Left cardiac atrium (tissue), 4 donors: ENCODE results near the gene ZBED2. TPM values are rescaled to one million over a fixed set of nuclear protein-coding genes. Genes with fewer than 3 reads are reported as not detected.

Experiments used
- ATAC-seq, 2 donors: fragments of 200-7000 bp; cut with Tn5 transposase; one replicate each; pipeline ENCODE4 v1.9.1; 2020; ENCODE audit warnings: mild to moderate bottlenecking in 2 of 2, moderate library complexity in 2 of 2
- DNase-seq: peaks from one replicate; pipeline ENCODE4 v3.0.0-alpha.2; 2020
- intact Hi-C, 2 donors: fragments of 100-400 bp; cut with DNase I; formaldehyde crosslinking; loops; one replicate each; pipeline versions ENCODE4 v1.14.1 to v1.15.1; 2022 to 2023
- total RNA-seq, 2 donors: library from RNA; stranded (reverse); fragmentation: NEBNext Ultra II Directional; extraction: Animal tissue kit (Norgen Biotek cat#: 25700); gene quantifications; one replicate each; pipeline ENCODE4 v1.2.1, GENCODE V29; 2021
- donor health status: DM: no; HTN: yes; CAD: no.
- donor health status: DM: no; HTN: yes; CAD: no; lungs with severe emphysema.
- donor health status: DM: yes; HTN: yes; CAD: no.
- donor health status: Dilated cardiomyopathy.

Gene ZBED2
- total RNA-seq, 2 donors from 2014 or later = not detected

DNA sequence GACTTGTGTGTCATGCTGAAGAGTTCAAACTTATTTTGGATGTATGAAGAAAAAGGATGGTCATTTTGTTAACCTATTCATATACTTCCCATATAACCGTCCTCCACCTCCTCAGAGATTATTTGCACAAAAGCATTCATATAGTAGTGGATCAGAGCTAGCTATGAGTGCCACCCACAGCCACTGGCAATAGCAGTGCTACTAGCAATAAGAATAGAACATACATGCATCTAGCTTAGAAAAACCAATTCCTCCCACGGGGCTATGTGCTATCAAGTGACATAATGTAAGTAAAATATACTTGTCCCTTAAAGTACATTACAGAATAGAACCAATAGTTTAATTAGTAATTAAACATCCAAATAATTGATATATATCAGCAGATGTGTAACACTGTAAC, 10.3 kb upstream of the ZBED2 start:
- DNase-seq (no peak), ATAC-seq (no peak)
- intact Hi-C loops = no loop called here

DNA sequence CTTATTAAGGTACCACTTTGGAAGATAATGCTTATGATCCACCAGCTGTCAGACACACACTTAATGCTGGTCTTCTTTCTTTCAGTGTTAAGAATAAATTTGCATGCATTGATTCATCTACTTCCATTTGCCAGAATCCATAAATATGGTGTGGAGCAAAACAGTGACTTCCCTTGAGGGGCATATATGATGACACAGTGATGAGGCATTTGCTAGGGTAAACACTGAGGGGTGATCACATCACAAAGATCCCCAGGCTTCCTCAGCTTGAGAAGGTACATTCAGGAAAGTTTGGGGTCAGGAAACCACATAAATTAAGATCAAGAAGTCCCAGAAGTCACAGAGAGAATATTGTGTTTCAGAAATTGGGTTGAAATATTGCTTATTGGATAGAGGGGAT, 9.9 kb upstream of the ZBED2 start:
- no peak for DNase-seq
- intact Hi-C loops = no loop called here
- no peak for ATAC-seq

DNA sequence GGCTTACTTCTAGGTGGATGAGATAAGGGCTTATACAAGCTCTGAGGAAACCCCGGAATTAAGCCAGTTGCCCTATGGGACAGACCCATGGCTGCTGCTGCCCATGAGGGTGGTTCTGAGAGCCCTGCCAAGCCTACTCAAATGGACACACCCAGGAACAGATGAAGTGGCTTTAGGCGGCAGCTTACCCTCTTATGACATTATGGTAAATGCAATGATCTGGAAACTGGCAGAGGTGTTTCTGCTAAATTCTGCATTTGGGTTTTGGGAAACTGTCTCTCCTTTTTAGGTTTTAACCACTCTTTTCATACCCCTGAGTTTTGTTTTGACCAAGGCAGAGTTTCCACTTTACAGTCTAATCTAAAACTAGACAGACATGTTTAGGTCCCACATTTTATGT, 9.0 kb upstream of the ZBED2 start:
- DNase-seq (no peak), ATAC-seq (no peak)
- intact Hi-C loops = no loop called here

- ATAC-seq (no peak), DNase-seq (no peak)
Observed at GRCh38 chr3:111603679-111604078, 8.5 kb upstream of the ZBED2 start.

GRCh38 chr3:111601810-111602209, 6.7 kb upstream of the ZBED2 start:
- DNase-seq (no peak), ATAC-seq (no peak)
- intact Hi-C loops = no loop called here

More at GRCh38 chr3:111603679-111604078, 8.5 kb upstream of the ZBED2 start:
- intact Hi-C loops = no loop called here

DNA sequence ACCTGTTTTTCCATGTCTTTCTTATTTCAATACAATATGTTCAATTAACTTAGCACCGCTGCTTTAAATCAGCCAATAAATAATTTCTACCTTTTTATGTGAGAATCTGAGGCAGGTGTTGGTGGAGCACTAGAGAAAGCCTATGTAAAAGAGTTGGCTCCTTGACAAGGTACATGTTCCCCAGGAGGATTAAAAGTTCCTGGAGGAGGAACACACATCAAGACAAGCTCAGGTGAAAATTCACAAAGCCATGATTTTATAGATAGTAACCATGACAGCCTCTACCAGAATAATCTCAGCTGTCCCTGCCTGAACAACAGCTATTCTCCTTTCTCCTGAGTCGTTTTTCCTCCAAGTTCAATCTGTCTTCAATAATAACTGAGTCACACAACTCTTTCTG, 3.4 kb upstream of the ZBED2 start:
- ATAC-seq (no peak), DNase-seq (no peak)
- intact Hi-C loops = no loop called here

GRCh38 chr3:111598139-111598538, 3.0 kb upstream of the ZBED2 start:
- no peak for ATAC-seq
- no peak for DNase-seq
- intact Hi-C loops = no loop called here

GRCh38 chr3:111596328-111596727, 1.2 kb upstream of the ZBED2 start:
- ATAC-seq (no peak), DNase-seq (no peak)
- intact Hi-C loops = no loop called here

- no peak for ATAC-seq
- DNase-seq = no peak
- intact Hi-C loops = no loop called here
Observed at GRCh38 chr3:111594781-111595180, 365 bp downstream of the ZBED2 start.

DNA sequence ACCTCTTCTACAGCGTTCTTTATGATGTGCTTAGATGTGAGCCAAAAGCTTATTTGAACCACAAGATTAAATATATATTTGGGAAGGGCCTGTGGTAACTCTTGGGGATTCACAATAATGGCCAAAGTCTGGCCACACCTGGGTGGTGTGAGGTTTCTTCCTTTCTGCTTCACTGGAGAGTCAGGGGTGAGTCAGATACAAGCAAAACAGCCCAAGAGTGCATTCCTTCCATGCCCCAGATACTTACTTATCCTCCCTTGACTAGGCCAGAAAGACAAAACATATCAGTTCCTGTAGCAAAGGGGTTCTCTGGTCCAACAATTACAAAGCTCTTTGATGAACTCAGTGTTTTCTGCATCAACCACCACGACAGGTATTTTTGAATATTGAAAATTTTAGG, 941 bp downstream of the ZBED2 start:
- intact Hi-C loops = no loop called here
- peak in 1 of 2 donors; percentile 88 for ATAC-seq
- DNase-seq = no peak

- no peak for ATAC-seq
- intact Hi-C loops = no loop called here
- no peak for DNase-seq
Observed at GRCh38 chr3:111593666-111594065, 1.5 kb downstream of the ZBED2 start.

DNA sequence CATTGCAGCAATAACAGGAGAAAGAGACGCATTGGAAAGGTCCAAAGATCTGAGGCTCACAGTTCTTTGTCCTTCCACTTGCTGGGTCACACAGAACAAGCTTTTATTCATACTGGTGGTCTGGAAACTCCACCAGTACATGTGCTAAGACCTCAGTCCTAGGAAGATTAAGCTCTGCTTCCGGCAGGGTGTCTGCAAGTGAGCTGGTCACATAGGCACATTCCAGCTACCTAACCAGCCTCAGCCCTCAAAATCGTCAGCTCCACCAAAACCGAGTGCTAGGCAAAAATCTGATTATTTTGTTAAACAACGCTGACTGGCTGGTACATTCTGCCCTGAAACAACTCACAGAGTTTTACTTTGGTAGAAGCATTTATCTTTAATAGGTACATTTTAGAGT, 2.2 kb downstream of the ZBED2 start:
- intact Hi-C loops = no loop called here
- ATAC-seq = no peak
- DNase-seq = no peak

- ATAC-seq (no peak), DNase-seq (no peak)
- intact Hi-C loops = no loop called here
Observed at GRCh38 chr3:111592143-111592542, 3.0 kb downstream of the ZBED2 start.

DNA sequence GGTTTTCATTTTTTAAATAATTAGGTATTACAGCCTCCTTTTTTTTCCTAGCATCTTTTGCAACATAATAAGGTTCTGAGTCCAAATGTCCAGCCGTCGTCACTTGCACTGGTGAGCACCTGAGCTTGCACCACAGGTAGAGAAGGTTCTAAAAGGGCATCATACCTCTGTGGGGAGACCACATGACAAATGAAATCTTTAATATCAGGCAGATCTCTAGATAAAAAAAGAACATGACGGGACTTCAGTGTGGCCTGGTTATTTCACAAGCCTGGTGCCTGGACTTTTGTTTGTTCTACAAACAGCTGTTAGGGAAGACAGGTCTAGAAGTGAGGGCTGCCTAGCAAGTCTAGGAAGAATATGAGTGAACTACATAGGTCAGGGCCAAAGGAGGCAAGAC, 3.6 kb downstream of the ZBED2 start:
- ATAC-seq = no peak
- intact Hi-C loops = no loop called here

GRCh38 chr3:111590143-111590491, 5.0 kb downstream of the ZBED2 start:
- intact Hi-C loops = no loop called here
- ATAC-seq = no peak
- no peak for DNase-seq

More for the DNA sequence above, 3.6 kb downstream of the ZBED2 start:
- no peak for DNase-seq

GRCh38 chr3:111589303-111590142, 5.6 kb downstream of the ZBED2 start:
- no peak for DNase-seq
- intact Hi-C loops = no loop called here
- no peak for ATAC-seq

DNA sequence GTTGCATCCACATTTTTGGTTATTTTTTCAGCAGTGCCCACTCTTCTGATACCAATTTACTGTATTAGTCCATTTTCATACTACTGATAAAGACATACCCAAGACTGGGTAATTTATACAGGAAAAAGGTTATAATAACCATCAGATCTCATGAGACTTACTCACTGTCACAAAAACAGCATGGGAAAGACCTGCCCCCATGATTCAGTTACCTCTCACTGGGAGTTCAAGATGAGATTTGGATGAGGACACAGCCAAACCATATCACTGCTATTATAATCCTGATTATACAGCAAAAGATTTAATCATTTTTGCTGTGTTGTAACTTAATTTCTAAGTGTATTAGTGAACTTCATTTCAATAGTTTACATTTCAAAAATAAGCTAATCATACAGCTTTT, 6.6 kb downstream of the ZBED2 start:
- ATAC-seq (no peak), DNase-seq (no peak)
- intact Hi-C loops = no loop called here

- DNase-seq (no peak), ATAC-seq (peak in 1 of 2 donors; percentile 82)
- intact Hi-C loops = no loop called here
Observed at GRCh38 chr3:111585217-111585616, 9.9 kb downstream of the ZBED2 start.

GRCh38 chr3:111584744-111585143, 10.4 kb downstream of the ZBED2 start:
- ATAC-seq (peak in 1 of 2 donors; percentile 66), DNase-seq (no peak)
- intact Hi-C loops = no loop called here

DNA sequence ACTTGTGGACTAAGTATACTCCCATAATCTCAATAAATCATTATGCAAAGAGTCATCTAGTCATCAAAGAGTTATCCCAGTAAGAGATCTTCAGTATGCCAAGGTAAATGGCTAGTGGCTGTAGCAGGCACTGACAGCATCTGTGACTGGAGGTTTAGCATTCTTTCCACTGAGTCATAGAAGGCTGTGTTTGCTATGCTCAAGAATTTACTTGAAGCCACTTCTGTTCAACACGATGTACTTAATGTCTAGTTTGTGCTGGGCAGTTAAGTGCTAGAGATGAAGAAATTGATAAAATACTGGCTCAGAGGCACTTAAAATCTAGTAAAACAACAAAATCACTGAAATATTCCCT, 13.0 kb downstream of the ZBED2 start:
- intact Hi-C loops = no loop called here
- ATAC-seq = no peak

DNA sequence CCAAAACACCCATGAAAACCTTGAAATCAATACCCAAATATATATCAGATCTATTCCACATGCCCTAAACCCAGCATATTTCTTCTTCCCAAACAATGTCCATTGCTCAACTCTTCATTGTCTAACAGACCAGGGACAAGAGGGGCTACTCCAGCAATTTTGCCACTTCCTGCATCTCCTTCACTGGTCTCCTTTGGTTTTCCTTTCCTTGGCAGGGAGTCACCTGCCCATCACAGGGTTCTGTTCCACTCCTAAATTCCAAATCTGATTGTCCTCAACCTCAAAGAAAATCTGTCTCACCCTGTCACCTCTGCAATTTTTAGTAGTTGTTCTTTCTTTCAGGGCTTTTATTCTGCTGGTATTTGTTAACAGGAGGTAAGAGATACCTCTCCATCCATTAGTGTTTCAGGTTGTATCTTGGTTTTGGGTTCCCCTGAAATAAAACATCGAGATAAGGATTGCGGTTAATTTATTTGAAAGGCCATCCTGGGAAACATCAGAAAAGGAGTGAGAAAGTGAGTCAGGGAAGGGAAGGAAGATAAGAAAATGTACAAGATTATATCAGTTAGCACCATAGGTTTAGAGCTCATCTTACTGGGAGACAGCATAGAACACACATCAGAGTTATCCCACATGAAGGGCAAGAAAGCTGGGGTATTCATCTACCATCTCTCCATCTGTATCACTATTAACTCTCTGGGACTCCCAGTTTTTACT, 13.6 kb downstream of the ZBED2 start:
- no peak for DNase-seq
- intact Hi-C loops = no loop called here
- ATAC-seq = no peak

More for the DNA sequence above, 13.0 kb downstream of the ZBED2 start:
- no peak for DNase-seq
